K562 (cell line): ENCODE measurements around the gene FLCN. TPM values are rescaled to one million over a fixed set of nuclear protein-coding genes. Genes with fewer than 3 reads are reported as not detected.
A peak's percentile ranks its signal among the peaks of the same experiment; 100 is the strongest.

Experiments
- CBFB ChIP-seq: sonication (generic); formaldehyde crosslinking; IDR thresholded peaks from 2 replicates; pipeline ENCODE4 v1.4.0; 2020; ENCODE audit warnings: mild to moderate bottlenecking, missing genetic modification reagents
- ETV6 ChIP-seq, 3 experiments: fragments of 150-350 bp in 1 of 3; sonication (generic) in 1 of 3; formaldehyde crosslinking in 1 of 3; IDR thresholded peaks; 2 replicates each; pipeline versions ENCODE4 v1.6.1 to v1.8.0; 2014 to 2022; ENCODE audit warnings: borderline replicate concordance in 2 of 3, low read depth in 2 of 3, antibody characterized with exemption in 1 of 3, low read length in 1 of 3, mild to moderate bottlenecking in 1 of 3, missing genetic modification reagents in 1 of 3
- FOXM1 ChIP-seq, 2 experiments: fragments of 450-650 bp in 1 of 2; sonication (generic) in 1 of 2; formaldehyde crosslinking in 1 of 2; IDR thresholded peaks; 2 replicates each; pipeline versions ENCODE4 v1.6.1 to v1.9.0; 2017 to 2022; ENCODE audit warnings: low read depth in 2 of 2, mild to moderate bottlenecking in 2 of 2, missing genetic modification reagents in 1 of 2, moderate library complexity in 1 of 2
- PYGO2 ChIP-seq: fragments of 450-650 bp; IDR thresholded peaks from 2 replicates; pipeline ENCODE4 v1.6.1; 2016; ENCODE audit warnings: mild to moderate bottlenecking, missing genetic modification characterization, moderate library complexity, missing compliant biosample characterization
- SMARCA4 ChIP-seq: fragments of 450-650 bp; IDR thresholded peaks from 2 replicates; pipeline ENCODE4 v1.6.1; 2016
- TBP ChIP-seq: optimal IDR thresholded peaks from 2 replicates; pipeline ENCODE3; 2011; ENCODE audit warnings: low read depth, low read length, improper control_type of control experiment
- ZEB2 ChIP-seq: fragments of 450-650 bp; IDR thresholded peaks from 2 replicates; pipeline ENCODE4 v1.6.1; 2016
- ZNF311 ChIP-seq: fragments of 250-450 bp; sonication (Bioruptor Pico); IDR thresholded peaks from 2 replicates; pipeline ENCODE4 v1.4.0; 2020; ENCODE audit warnings: mild to moderate bottlenecking, moderate library complexity
- ZNF707 ChIP-seq: fragments of 250-450 bp; sonication (Bioruptor Pico); conservative IDR thresholded peaks from 2 replicates; pipeline ENCODE4 v1.8.0; 2022; ENCODE audit warnings: inconsistent platforms, mild to moderate bottlenecking, moderate library complexity
- ZNF75A ChIP-seq: fragments of 450-650 bp; formaldehyde crosslinking; IDR thresholded peaks from 2 replicates; pipeline ENCODE4 v1.4.0; 2020; ENCODE audit warnings: mild to moderate bottlenecking
- ZNF77 ChIP-seq: fragments of 250-450 bp; sonication (Bioruptor Pico); IDR thresholded peaks from 2 replicates; pipeline ENCODE4 v1.5.0; 2020
- polyA plus RNA-seq, 8 experiments: library from polyadenylated mRNA; depleted of rRNA in 4 of 8; stranded (reverse) in 5 of 8; unstranded in 3 of 8; fragments of >200 nt; fragmentation: Nextera tagmentation in 2 of 8; fragmentation: Illumina TruSeq in 1 of 8; extraction: Ambion mirVana in 2 of 8; extraction: Trizol in 1 of 8; gene quantifications; 2 replicates each; pipeline versions ENCODE4 v1.2.1 to v1.2.3, GENCODE V29; 2011 to 2014; ENCODE audit warnings: inconsistent platforms in 1 of 8, missing spikeins in 1 of 8
- total RNA-seq, 7 experiments: library from RNA; depleted of rRNA in 6 of 7; stranded (reverse); fragments of >200 nt in 6 of 7; fragmentation: Illumina TruSeq in 2 of 7; extraction: Trizol in 2 of 7; gene quantifications; 2 replicates each; pipeline versions ENCODE4 v1.2.1 to v1.2.3, GENCODE V29; 2011 to 2021; ENCODE audit warnings: low replicate concordance in 1 of 7
- TF ChIP-seq, protein P1 (sequence below): IDR thresholded peaks from 2 replicates; pipeline ENCODE4 v1.6.1; 2011; ENCODE audit warnings: borderline replicate concordance, low read depth, mild to moderate bottlenecking, moderate library complexity, low read length; ENCODE audit not compliant: insufficient read depth, poor library complexity, severe bottlenecking
- TF ChIP-seq, protein P2 (sequence below): sonication (generic); formaldehyde crosslinking; IDR thresholded peaks from 2 replicates; pipeline ENCODE4 v1.8.0; 2023; ENCODE audit warnings: mild to moderate bottlenecking, missing genetic modification reagents
- TF ChIP-seq, protein P3 (sequence below): fragments of 450-650 bp; IDR thresholded peaks from 2 replicates; pipeline ENCODE4 v1.6.1; 2017; ENCODE audit warnings: antibody characterized with exemption, mild to moderate bottlenecking
- TF ChIP-seq, protein P4 (sequence below): fragments of 450-650 bp; formaldehyde crosslinking; IDR thresholded peaks from 2 replicates; pipeline ENCODE4 v1.4.0; 2020; ENCODE audit warnings: mild to moderate bottlenecking

Gene FLCN
- total and polyA plus RNA-seq, 9 of the 15 experiments (the other 6 are each of a cell fraction or from before 2014, with no cell fraction given): 1.6 to 33.5 (median 10.9) TPM

DNA sequence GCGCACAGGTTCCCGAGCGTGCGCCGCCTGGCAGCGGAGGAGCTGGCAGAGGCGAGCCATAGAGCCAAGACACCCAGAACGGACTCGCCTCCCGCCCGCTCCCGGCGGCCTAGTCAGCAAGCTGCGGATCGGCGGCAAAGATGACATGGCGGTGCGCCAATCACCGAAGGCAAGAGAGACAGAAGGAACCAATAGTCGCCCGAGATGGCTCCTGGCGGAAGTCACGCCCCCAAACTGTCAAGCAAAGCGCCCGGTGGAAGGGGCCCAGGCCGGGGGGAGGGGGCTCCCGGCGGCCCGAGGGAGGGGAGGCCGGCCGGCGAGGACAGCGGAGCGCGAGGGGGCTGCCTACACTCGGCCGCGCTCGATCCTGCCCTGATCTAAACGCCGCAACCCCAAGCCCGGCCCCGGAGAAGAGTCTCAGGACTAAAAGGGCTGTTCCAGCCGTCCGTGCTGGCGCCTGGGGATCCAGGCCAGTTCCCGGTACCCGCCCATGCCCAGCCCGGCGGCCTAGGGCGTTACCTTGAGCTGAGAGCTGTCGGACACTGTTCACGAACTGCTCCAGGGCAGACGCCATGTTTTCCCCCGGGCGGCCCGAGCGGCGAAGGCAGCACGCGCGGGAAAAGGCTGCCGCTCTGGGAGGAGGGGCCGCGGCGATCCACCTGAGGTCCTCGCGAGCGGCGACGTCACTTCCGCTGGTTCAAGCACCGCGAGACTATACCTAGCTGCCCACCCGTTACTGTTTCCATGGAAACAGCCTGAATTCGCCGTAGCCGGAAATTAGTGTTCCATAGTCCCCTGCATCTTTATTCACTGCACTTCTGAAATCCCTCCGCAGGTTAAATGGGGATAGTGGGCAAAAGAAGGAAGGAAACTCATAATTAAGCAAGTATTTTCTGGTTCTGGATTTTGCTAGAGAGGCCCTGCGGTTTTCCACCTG is 43.9 kb upstream of the FLCN start, which contains the start of gene COPS3 (continued):
- TF ChIP-seq, protein P1, sequence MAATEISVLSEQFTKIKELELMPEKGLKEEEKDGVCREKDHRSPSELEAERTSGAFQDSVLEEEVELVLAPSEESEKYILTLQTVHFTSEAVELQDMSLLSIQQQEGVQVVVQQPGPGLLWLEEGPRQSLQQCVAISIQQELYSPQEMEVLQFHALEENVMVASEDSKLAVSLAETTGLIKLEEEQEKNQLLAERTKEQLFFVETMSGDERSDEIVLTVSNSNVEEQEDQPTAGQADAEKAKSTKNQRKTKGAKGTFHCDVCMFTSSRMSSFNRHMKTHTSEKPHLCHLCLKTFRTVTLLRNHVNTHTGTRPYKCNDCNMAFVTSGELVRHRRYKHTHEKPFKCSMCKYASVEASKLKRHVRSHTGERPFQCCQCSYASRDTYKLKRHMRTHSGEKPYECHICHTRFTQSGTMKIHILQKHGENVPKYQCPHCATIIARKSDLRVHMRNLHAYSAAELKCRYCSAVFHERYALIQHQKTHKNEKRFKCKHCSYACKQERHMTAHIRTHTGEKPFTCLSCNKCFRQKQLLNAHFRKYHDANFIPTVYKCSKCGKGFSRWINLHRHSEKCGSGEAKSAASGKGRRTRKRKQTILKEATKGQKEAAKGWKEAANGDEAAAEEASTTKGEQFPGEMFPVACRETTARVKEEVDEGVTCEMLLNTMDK: no peak
- TF ChIP-seq, protein P2, sequence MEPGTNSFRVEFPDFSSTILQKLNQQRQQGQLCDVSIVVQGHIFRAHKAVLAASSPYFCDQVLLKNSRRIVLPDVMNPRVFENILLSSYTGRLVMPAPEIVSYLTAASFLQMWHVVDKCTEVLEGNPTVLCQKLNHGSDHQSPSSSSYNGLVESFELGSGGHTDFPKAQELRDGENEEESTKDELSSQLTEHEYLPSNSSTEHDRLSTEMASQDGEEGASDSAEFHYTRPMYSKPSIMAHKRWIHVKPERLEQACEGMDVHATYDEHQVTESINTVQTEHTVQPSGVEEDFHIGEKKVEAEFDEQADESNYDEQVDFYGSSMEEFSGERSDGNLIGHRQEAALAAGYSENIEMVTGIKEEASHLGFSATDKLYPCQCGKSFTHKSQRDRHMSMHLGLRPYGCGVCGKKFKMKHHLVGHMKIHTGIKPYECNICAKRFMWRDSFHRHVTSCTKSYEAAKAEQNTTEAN (CRISPR knock-in tag): no peak
- TF ChIP-seq ZNF707 (CRISPR knock-in tag) (no peak), TBP (peak; percentile 80), CBFB (CRISPR knock-in tag) (no peak), SMARCA4 (no peak), FOXM1 (IDR thresholded peaks at IDR 0.05; ENCODE audit: low read depth) (no peak), FOXM1 (CRISPR knock-in tag; IDR thresholded peaks at IDR 0.05; ENCODE audit: low read depth) (no peak), ETV6 (IDR thresholded peaks at IDR 0.05; ENCODE audit: borderline replicate concordance in 1 of 2, low read depth in 2 of 2, low read length in 1 of 2) (no peak), ETV6 (CRISPR knock-in tag; IDR thresholded peaks at IDR 0.05; ENCODE audit: borderline replicate concordance) (no peak), ZNF75A (CRISPR knock-in tag) (no peak), PYGO2 (tag) (no peak), ZNF77 (CRISPR knock-in tag) (no peak), ZNF311 (CRISPR knock-in tag) (no peak), ZEB2 (no peak)
- TF ChIP-seq, protein P3, sequence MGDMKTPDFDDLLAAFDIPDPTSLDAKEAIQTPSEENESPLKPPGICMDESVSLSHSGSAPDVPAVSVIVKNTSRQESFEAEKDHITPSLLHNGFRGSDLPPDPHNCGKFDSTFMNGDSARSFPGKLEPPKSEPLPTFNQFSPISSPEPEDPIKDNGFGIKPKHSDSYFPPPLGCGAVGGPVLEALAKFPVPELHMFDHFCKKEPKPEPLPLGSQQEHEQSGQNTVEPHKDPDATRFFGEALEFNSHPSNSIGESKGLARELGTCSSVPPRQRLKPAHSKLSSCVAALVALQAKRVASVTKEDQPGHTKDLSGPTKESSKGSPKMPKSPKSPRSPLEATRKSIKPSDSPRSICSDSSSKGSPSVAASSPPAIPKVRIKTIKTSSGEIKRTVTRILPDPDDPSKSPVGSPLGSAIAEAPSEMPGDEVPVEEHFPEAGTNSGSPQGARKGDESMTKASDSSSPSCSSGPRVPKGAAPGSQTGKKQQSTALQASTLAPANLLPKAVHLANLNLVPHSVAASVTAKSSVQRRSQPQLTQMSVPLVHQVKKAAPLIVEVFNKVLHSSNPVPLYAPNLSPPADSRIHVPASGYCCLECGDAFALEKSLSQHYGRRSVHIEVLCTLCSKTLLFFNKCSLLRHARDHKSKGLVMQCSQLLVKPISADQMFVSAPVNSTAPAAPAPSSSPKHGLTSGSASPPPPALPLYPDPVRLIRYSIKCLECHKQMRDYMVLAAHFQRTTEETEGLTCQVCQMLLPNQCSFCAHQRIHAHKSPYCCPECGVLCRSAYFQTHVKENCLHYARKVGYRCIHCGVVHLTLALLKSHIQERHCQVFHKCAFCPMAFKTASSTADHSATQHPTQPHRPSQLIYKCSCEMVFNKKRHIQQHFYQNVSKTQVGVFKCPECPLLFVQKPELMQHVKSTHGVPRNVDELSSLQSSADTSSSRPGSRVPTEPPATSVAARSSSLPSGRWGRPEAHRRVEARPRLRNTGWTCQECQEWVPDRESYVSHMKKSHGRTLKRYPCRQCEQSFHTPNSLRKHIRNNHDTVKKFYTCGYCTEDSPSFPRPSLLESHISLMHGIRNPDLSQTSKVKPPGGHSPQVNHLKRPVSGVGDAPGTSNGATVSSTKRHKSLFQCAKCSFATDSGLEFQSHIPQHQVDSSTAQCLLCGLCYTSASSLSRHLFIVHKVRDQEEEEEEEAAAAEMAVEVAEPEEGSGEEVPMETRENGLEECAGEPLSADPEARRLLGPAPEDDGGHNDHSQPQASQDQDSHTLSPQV: no peak
- TF ChIP-seq, protein P4, sequence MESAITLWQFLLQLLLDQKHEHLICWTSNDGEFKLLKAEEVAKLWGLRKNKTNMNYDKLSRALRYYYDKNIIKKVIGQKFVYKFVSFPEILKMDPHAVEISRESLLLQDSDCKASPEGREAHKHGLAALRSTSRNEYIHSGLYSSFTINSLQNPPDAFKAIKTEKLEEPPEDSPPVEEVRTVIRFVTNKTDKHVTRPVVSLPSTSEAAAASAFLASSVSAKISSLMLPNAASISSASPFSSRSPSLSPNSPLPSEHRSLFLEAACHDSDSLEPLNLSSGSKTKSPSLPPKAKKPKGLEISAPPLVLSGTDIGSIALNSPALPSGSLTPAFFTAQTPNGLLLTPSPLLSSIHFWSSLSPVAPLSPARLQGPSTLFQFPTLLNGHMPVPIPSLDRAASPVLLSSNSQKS (CRISPR knock-in tag): no peak
